DOHH2 (cell line): ENCODE data around the gene PNRC2.

Source experiments
- H3F3A ChIP-seq: fragments of 200-600 bp; sonication (generic), shearing (Covaris generic); 2 replicates; pipeline ENCODE4 v1.6.0; 2016; ENCODE audit warnings: antibody characterized with exemption, mild to moderate bottlenecking; ENCODE audit not compliant: control insufficient read depth, insufficient read depth
- H3K27ac ChIP-seq: fragments of 200-600 bp; sonication (generic); 2 replicates; pipeline ENCODE4 v1.5.1; 2014; ENCODE audit warnings: low read depth, mild to moderate bottlenecking, low read length, moderate library complexity
- H3K27me3 ChIP-seq: fragments of 200-600 bp; sonication (generic); 2 replicates; pipeline ENCODE4 v1.6.1; 2014; ENCODE audit warnings: mild to moderate bottlenecking, low read length, mixed read lengths; ENCODE audit not compliant: control insufficient read depth
- H3K36me3 ChIP-seq: fragments of 200-600 bp; sonication (generic); 2 replicates; pipeline ENCODE4 v1.6.1; 2014; ENCODE audit warnings: mild to moderate bottlenecking, low read length, moderate library complexity, mixed read lengths; ENCODE audit not compliant: control insufficient read depth
- H3K4me1 ChIP-seq: fragments of 200-600 bp; sonication (generic); 2 replicates; pipeline ENCODE4 v1.6.1; 2014; ENCODE audit warnings: mild to moderate bottlenecking, low read length, mixed read lengths; ENCODE audit not compliant: control insufficient read depth
- H3K4me2 ChIP-seq: fragments of 200-600 bp; sonication (generic); 2 replicates; pipeline ENCODE4 v1.6.0; 2014; ENCODE audit warnings: mild to moderate bottlenecking, low read length, moderate library complexity
- H3K4me3 ChIP-seq: fragments of 200-600 bp; sonication (generic); 2 replicates; pipeline ENCODE4 v1.5.1; 2014; ENCODE audit warnings: mild to moderate bottlenecking, low read length, mixed read lengths
- H3K79me2 ChIP-seq: fragments of 200-600 bp; sonication (generic); 2 replicates; pipeline ENCODE4 v1.6.1; 2014; ENCODE audit warnings: mild to moderate bottlenecking, low read length, mixed read lengths; ENCODE audit not compliant: control insufficient read depth
- H3K9me2 ChIP-seq: fragments of 200-600 bp; sonication (generic); replicated peaks from 2 replicates; pipeline ENCODE4 v1.6.1; 2014; ENCODE audit warnings: mild to moderate bottlenecking, low read length, mixed read lengths; ENCODE audit not compliant: control insufficient read depth
- H3K9me3 ChIP-seq: fragments of 200-600 bp; sonication (generic); 2 replicates; pipeline ENCODE4 v1.6.1; 2014; ENCODE audit warnings: antibody characterized with exemption, low read length, mixed read lengths; ENCODE audit not compliant: control insufficient read depth, insufficient read depth
- H4K20me1 ChIP-seq: fragments of 200-600 bp; sonication (generic); 2 replicates; pipeline ENCODE4 v1.6.0; 2014; ENCODE audit warnings: low read depth, mild to moderate bottlenecking, antibody characterized with exemption, low read length, moderate library complexity; ENCODE audit not compliant: control insufficient read depth, insufficient read depth
- EZH2phosphoT487 ChIP-seq: fragments of 200-600 bp; sonication (generic); IDR thresholded peaks from 2 replicates; pipeline ENCODE4 v1.6.1; 2017; ENCODE audit warnings: borderline replicate concordance, mild to moderate bottlenecking, antibody characterized with exemption, low read length, moderate library complexity, mixed read lengths
- TF ChIP-seq, protein P1 (sequence below): fragments of 200-600 bp; sonication (generic); IDR thresholded peaks from one replicate; pipeline ENCODE4 v1.5.1; 2014; ENCODE audit warnings: antibody characterized with exemption, mild to moderate bottlenecking, low read depth, low read length; ENCODE audit not compliant: poor library complexity, severe bottlenecking

Gene PNRC2

DNA sequence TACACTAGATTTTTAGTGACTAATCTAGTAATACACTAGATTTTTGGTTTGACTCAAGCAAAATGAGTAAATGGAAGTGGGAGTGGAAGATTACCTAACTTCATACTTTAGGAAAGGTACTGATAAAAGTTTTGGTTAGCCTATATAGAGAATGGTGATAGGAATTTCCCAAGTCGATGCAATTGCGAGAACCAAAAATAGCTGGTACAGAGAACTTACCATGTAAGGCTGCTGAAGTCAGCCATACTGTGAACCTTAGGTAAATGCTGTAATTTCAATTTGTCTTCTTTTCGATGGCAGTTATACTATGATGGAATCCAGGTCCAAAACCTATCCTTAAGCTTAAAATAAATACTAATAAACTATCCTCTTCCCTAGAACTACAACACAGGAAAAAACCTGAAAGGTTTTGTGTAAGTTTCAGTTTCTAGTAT, 4.6 kb downstream of the PNRC2 start:
- TF ChIP-seq EZH2phosphoT487: no peak
- TF ChIP-seq, protein P1, sequence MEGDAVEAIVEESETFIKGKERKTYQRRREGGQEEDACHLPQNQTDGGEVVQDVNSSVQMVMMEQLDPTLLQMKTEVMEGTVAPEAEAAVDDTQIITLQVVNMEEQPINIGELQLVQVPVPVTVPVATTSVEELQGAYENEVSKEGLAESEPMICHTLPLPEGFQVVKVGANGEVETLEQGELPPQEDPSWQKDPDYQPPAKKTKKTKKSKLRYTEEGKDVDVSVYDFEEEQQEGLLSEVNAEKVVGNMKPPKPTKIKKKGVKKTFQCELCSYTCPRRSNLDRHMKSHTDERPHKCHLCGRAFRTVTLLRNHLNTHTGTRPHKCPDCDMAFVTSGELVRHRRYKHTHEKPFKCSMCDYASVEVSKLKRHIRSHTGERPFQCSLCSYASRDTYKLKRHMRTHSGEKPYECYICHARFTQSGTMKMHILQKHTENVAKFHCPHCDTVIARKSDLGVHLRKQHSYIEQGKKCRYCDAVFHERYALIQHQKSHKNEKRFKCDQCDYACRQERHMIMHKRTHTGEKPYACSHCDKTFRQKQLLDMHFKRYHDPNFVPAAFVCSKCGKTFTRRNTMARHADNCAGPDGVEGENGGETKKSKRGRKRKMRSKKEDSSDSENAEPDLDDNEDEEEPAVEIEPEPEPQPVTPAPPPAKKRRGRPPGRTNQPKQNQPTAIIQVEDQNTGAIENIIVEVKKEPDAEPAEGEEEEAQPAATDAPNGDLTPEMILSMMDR: no peak
- Histone ChIP-seq H3K27ac (peak overlapping the region; percentile 44), H3K79me2 (peaks cover 67% of the 10 kb centered on the region), H3K27me3 (no peaks in the 10 kb centered on the region), H3K4me3 (no peak overlapping the region), H3K9me3 (no peaks in the 10 kb centered on the region), H3K36me3 (peaks cover 91% of the 10 kb centered on the region), H3K4me2 (0 out of 2 replicates have a peak overlapping the region, but pooled peaks have one; percentile 15), H4K20me1 (peaks cover 8% of the 10 kb centered on the region; the same call in 1 of the 2 replicates), H3K4me1 (peaks cover 43% of the 10 kb centered on the region), H3F3A (peaks cover 82% of the 10 kb centered on the region), H3K9me2 (no peaks in the 10 kb centered on the region)

DNA sequence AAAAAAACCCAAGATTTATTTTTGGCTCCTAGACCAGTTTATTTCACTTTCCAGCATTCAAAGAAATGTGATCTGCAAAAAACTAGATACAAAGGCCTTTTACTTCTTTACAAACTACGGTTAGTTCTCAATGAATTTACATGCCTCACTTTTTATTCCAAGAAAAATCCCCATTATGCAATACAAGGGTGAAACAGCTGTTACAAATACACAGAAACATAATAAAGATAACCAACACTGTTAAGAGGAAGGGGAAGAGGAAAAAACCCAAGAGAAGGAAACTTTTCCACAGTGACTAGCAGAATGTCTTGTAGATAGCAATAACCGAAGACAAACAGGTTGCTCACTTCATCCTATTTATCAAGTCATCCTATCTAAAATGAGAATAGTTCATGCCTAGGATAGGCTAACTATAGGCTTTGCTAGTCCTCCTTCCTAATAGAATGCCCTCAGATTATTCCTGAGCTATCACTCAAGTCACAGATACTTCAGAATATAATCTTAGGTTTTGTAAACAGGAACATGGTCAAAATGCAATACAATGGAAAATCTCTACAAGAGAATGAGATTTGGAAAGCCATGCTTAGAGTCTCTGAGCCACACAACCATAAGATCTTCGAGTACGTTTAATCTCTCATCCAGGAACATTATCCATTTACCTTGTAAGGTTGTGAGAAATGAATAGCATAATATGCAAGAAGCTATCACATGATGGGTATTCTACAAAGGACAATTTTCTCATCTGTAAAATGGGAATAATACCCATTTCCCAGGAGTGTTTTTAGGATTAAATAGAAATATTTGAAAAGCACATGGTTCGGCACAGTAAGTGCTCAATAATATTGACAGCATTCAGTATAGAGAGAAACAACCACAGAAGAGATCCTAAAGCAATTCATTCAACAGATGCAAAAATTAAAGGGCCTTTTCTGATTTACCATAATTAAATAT, 5.4 kb downstream of the PNRC2 start:
- no peaks in the 10 kb centered on the region for H3K9me3 ChIP-seq
- H3K27ac ChIP-seq: peak overlapping the region; percentile 44
- TF ChIP-seq, protein P1: no peak
- TF ChIP-seq EZH2phosphoT487: no peak
- H3K79me2 ChIP-seq: peaks cover 70% of the 10 kb centered on the region
- peaks cover 94% of the 10 kb centered on the region for H3K36me3 ChIP-seq
- peaks cover 90% of the 10 kb centered on the region for H3F3A ChIP-seq
- peaks cover 47% of the 10 kb centered on the region for H3K4me1 ChIP-seq
- no peaks in the 10 kb centered on the region for H3K9me2 ChIP-seq
- no peak overlapping the region for H3K4me3 ChIP-seq
- H3K27me3 ChIP-seq: no peaks in the 10 kb centered on the region
- H3K4me2 ChIP-seq: peak overlapping the region; percentile 15
- peaks cover 8% of the 10 kb centered on the region; the same call in 1 of the 2 replicates for H4K20me1 ChIP-seq

DNA sequence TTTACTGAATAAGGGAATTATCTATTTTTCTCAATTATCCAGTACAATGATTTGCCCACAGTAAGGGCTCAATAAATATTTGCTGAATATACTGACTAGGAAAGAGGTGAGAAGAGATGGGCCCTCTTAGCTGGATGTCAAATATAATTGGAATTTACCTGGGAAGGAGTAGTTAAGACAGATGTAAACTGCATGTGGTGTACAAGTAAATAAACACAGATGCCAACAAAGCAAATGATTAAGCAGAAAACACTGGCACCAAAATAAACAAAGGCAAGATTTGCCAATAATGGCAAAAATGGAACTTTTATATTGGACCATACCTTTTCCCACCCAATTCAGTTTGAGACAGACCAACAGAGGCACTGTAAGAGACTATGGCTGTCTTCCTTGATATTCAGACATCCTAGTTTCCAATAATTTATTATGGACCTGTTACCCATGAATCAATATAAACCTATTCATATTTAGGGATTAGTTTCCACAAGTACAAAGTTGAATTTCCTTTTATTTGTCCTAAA, 7.4 kb downstream of the PNRC2 start:
- no peak overlapping the region for H3K27ac ChIP-seq
- H3K4me2 ChIP-seq: no peak overlapping the region
- peaks cover 35% of the 10 kb centered on the region for H3K4me1 ChIP-seq
- no peaks in the 10 kb centered on the region for H3K9me2 ChIP-seq
- peaks cover 94% of the 10 kb centered on the region for H3K36me3 ChIP-seq
- no peaks in the 10 kb centered on the region for H3K9me3 ChIP-seq
- no peak for TF ChIP-seq EZH2phosphoT487
- TF ChIP-seq, protein P1: no peak
- no peak overlapping the region for H3K4me3 ChIP-seq
- no peaks in the 10 kb centered on the region for H3K27me3 ChIP-seq
- peaks cover 87% of the 10 kb centered on the region for H3F3A ChIP-seq
- H4K20me1 ChIP-seq: no peaks in the 10 kb centered on the region
- H3K79me2 ChIP-seq: peaks cover 69% of the 10 kb centered on the region
